ENCODE data around the gene CTNNA2.

CTNNA2 gene

DNA sequence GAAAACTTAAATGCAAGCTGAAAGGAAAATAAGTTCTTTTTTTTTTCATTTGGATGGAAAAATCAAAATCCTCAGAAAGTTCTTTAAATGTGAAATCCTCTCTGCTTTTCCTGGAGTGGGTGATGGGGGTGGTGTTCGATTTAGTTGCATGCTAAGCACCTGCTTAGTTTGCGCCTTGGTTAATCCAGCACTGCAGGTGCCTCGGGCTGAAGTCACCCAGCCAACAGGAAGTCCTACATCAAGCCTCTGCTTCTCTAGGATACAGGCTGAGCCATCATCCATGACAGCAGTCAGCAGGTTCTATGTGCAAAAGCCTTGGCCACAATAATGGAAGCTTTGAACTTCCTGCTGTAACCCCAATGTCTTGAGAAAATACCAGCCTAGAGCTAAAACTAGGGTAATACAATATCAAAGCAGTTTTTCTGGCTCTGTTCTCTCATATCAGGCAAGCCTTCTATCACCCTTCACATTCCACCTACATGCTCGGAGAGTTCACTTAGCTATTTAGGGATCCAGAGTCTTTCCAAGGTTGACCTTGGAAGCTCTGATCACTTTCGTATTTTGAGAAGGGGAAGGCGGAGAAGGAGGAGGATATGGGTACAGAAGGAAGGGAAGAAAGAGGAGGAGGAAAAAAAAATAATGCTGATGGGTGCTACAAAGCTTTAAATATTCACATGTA lies 907.8 kb downstream of the CTNNA2 start:
- no peaks in the 10 kb centered on the region for H3K27me3 ChIP-seq (replicated peaks)
- no peak overlapping the region for H3K4me3 ChIP-seq (ENCODE audit: low read depth, low read length)
- no peak for DNase-seq
- TF ChIP-seq, protein P1, sequence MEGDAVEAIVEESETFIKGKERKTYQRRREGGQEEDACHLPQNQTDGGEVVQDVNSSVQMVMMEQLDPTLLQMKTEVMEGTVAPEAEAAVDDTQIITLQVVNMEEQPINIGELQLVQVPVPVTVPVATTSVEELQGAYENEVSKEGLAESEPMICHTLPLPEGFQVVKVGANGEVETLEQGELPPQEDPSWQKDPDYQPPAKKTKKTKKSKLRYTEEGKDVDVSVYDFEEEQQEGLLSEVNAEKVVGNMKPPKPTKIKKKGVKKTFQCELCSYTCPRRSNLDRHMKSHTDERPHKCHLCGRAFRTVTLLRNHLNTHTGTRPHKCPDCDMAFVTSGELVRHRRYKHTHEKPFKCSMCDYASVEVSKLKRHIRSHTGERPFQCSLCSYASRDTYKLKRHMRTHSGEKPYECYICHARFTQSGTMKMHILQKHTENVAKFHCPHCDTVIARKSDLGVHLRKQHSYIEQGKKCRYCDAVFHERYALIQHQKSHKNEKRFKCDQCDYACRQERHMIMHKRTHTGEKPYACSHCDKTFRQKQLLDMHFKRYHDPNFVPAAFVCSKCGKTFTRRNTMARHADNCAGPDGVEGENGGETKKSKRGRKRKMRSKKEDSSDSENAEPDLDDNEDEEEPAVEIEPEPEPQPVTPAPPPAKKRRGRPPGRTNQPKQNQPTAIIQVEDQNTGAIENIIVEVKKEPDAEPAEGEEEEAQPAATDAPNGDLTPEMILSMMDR (IDR thresholded peaks at IDR 0.05; ENCODE audit: low read depth, low read length, missing control alignments) = no peak
- in situ Hi-C loops (cut with HindIII; ENCODE audit: low pct_ligation_motif_present, low sequenced_read_pairs) = no loop called here
- no peak overlapping the region for H3K27ac ChIP-seq
- H3K36me3 ChIP-seq (replicated peaks) = no peaks in the 10 kb centered on the region

DNA sequence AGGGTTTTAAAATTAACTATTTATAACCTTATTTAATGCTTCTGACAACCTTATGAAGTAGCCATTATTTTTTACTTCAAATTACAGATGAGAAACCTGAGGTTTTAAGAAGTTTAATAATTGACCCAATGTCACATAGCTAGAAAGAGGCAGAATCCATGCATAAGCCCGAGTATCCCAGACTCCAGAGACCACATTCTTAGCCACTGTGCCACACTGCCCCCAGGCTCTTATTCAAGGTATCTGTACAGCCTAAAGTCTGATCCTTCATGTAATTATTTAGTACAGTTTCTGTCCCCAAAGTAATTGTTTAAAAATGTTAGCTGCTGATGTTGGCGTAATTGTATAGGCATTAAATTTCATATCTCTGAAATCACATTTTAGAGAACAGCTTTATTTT lies 916.4 kb downstream of the CTNNA2 start:
- Histone ChIP-seq H3K27ac (no peak overlapping the region), H3K27me3 (replicated peaks) (no peaks in the 10 kb centered on the region), H3K36me3 (replicated peaks) (no peaks in the 10 kb centered on the region), H3K4me3 (ENCODE audit: low read depth, low read length) (no peak overlapping the region)
- in situ Hi-C loops (cut with HindIII; ENCODE audit: low pct_ligation_motif_present, low sequenced_read_pairs) = no loop called here
- TF ChIP-seq, protein P1 (IDR thresholded peaks at IDR 0.05; ENCODE audit: low read depth, low read length, missing control alignments) = no peak
- no peak for DNase-seq

DNA sequence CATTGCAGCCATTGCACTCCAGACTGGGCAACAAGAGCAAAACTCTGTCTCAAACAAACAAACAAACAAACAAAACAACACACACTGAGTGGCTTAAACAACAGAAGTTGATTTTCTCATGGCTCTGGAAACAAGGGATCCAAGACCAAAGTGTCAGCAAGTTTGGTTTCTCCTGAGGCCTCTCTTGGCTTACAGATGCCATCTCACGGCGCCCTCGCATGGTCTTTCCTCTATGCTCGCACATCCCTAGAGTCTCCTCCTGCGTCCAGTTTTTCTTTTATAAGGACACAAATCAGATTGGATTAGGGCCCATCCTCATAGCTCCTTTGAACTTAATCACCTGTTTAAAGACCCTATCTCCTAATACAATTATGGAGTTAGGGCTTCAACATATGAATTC lies 925.1 kb downstream of the CTNNA2 start:
- Histone ChIP-seq H3K27ac (no peak overlapping the region), H3K36me3 (replicated peaks) (no peaks in the 10 kb centered on the region), H3K27me3 (replicated peaks) (no peaks in the 10 kb centered on the region), H3K4me3 (ENCODE audit: low read depth, low read length) (no peak overlapping the region)
- DNase-seq = no peak
- in situ Hi-C loops (cut with HindIII; ENCODE audit: low pct_ligation_motif_present, low sequenced_read_pairs) = no loop called here
- TF ChIP-seq, protein P1 (IDR thresholded peaks at IDR 0.05; ENCODE audit: low read depth, low read length, missing control alignments) = no peak

DNA sequence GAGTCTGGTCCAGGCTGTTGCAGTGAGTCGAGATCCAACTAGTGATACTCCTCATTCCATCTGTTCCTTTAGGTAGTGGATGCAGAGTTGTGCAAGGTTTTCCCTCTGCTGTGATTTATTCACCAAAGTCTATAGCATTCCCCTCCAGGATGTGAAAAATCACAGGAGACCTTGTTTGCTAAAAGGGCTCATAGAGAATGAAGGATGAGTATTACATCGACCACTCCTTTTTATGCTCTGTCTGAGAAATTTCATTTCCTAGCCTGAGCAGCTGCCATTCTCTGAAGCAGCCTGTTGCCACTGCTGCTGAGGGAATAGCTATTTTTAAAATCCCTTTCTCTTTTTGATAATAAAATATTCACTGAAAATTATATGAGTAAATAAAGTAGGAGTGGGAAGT lies 925.8 kb downstream of the CTNNA2 start:
- in situ Hi-C loops (cut with HindIII; ENCODE audit: low pct_ligation_motif_present, low sequenced_read_pairs) = no loop called here
- Histone ChIP-seq H3K27ac (no peak overlapping the region), H3K4me3 (ENCODE audit: low read depth, low read length) (no peak overlapping the region), H3K27me3 (replicated peaks) (no peaks in the 10 kb centered on the region), H3K36me3 (replicated peaks) (no peaks in the 10 kb centered on the region)
- no peak for DNase-seq
- TF ChIP-seq, protein P1 (IDR thresholded peaks at IDR 0.05; ENCODE audit: low read depth, low read length, missing control alignments) = no peak

DNA sequence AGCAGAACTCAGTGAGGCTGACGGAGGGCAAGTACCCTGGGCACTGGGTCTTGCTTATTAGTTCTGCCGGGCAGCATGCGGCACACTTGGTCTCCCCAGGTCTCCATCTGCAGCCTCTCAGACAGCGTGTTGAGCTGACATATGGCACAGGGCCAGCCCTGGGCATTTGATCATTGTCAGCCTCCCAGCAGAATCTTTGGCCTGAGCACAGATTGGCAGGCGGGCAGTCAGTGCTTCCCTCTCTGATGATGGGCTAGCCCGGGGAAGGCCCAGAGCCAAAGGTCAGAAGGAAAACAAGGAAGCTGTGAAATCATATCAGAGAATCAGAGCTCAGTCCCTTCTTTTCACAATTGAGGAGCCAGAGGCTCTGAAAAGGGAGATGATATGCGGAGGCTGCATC lies 941.8 kb downstream of the CTNNA2 start:
- H3K36me3 ChIP-seq (replicated peaks) = no peaks in the 10 kb centered on the region
- H3K27ac ChIP-seq = no peak overlapping the region
- no peak for DNase-seq
- in situ Hi-C loops (cut with HindIII; ENCODE audit: low pct_ligation_motif_present, low sequenced_read_pairs) = no loop called here
- H3K27me3 ChIP-seq (replicated peaks) = no peaks in the 10 kb centered on the region
- no peak overlapping the region for H3K4me3 ChIP-seq (ENCODE audit: low read depth, low read length)
- TF ChIP-seq, protein P1 (IDR thresholded peaks at IDR 0.05; ENCODE audit: low read depth, low read length, missing control alignments) = no peak

DNA sequence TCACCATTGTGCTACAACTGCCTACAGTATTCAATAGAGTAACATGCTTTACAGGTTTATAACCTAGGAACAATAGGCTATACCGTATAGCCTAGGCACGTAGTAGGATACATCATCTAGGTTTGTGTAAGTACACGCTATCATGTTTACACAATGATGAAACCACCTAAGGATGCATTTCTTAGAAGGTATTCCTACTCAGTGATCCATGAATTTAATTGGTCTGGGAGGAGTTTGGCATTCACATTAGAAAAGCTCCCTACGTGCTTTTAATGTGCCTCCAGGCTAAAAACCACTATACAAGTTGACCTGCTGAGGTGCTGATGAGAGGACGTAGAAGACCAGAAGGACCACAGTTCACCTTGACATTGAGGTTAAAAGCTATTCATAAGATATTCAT lies 946.2 kb downstream of the CTNNA2 start:
- no peaks in the 10 kb centered on the region for H3K27me3 ChIP-seq (replicated peaks)
- H3K4me3 ChIP-seq (ENCODE audit: low read depth, low read length) = no peak overlapping the region
- TF ChIP-seq, protein P1 (IDR thresholded peaks at IDR 0.05; ENCODE audit: low read depth, low read length, missing control alignments) = no peak
- in situ Hi-C loops (cut with HindIII; ENCODE audit: low pct_ligation_motif_present, low sequenced_read_pairs) = no loop called here
- no peaks in the 10 kb centered on the region for H3K36me3 ChIP-seq (replicated peaks)
- DNase-seq = no peak
- H3K27ac ChIP-seq = no peak overlapping the region

All from brain microvascular endothelial cell (primary cell).